ENCODE data around the gene OR10J5.
"Not testable (repeated sequence)": the region's sequence is repeated elsewhere in the genome, so short reads cannot be mapped to it uniquely, and the experiment has no call there.

OR10J5 gene

GRCh38 chr1:159535907-159536306 is at the start of gene OR10J5:
OR10J5 (minus strand) TSS chr1:159536007; CDS start chr1:159536007, 0 bp downstream.
- DNase-seq, result no peak

GRCh38 chr1:159584536-159584935 is 48.7 kb upstream of the OR10J5 start:
- no peak for DNase-seq

GRCh38 chr1:159581422-159581821 is 45.6 kb upstream of the OR10J5 start:
- no peak for DNase-seq

GRCh38 chr1:159580340-159580739 is 44.5 kb upstream of the OR10J5 start:
- DNase-seq, result no peak

GRCh38 chr1:159577446-159577845 is 41.6 kb upstream of the OR10J5 start:
- no peak for DNase-seq

- DNase-seq, result no peak
Measured at GRCh38 chr1:159562680-159563079, 26.9 kb upstream of the OR10J5 start.

GRCh38 chr1:159561497-159561896 is 25.7 kb upstream of the OR10J5 start:
- DNase-seq, result no peak

GRCh38 chr1:159560599-159560998 is 24.8 kb upstream of the OR10J5 start:
- no peak for DNase-seq

- no peak for DNase-seq
Measured at GRCh38 chr1:159556931-159557369, 21.1 kb upstream of the OR10J5 start.

GRCh38 chr1:159554696-159555095 is 18.9 kb upstream of the OR10J5 start:
- DNase-seq, result no peak

- no peak for DNase-seq
Measured at GRCh38 chr1:159554261-159554660, 18.5 kb upstream of the OR10J5 start.

GRCh38 chr1:159548126-159548525 is 12.3 kb upstream of the OR10J5 start:
- no peak for DNase-seq

- DNase-seq, result no peak
Measured at GRCh38 chr1:159532922-159533321, 2.9 kb downstream of the OR10J5 start.

- DNase-seq, result not testable (repeated sequence)
Measured at GRCh38 chr1:159524792-159525191, 11.0 kb downstream of the OR10J5 start.

- no peak for DNase-seq
Measured at GRCh38 chr1:159510229-159510541, 25.6 kb downstream of the OR10J5 start.

- no peak for DNase-seq
Measured at GRCh38 chr1:159509440-159510228, 26.2 kb downstream of the OR10J5 start.

- DNase-seq, result no peak
Measured at GRCh38 chr1:159508951-159509350, 26.9 kb downstream of the OR10J5 start.

- DNase-seq, result no peak
Measured at GRCh38 chr1:159505676-159506075, 30.1 kb downstream of the OR10J5 start.

- DNase-seq, result no peak
Measured at GRCh38 chr1:159501082-159501481, 34.7 kb downstream of the OR10J5 start.

- not testable (repeated sequence) for DNase-seq
Measured at GRCh38 chr1:159494513-159495210, 41.1 kb downstream of the OR10J5 start.

- DNase-seq, result no peak
Measured at GRCh38 chr1:159493354-159493753, 42.5 kb downstream of the OR10J5 start.

- DNase-seq, result no peak
Measured at GRCh38 chr1:159492575-159493323, 43.1 kb downstream of the OR10J5 start.
